HG03066 (cell line): ENCODE measurements around the gene HORMAD2.

Source experiments
- ATAC-seq: cut with Tn5 transposase; IDR thresholded peaks from one replicate; pipeline ENCODE4 v1.9.1; 2021; ENCODE audit warnings: low read depth; ENCODE audit not compliant: unreplicated experiment

The HORMAD2 gene

GRCh38 chr22:30159561-30160353 is 79.5 kb downstream of the HORMAD2 start:
- no peak for ATAC-seq

DNA sequence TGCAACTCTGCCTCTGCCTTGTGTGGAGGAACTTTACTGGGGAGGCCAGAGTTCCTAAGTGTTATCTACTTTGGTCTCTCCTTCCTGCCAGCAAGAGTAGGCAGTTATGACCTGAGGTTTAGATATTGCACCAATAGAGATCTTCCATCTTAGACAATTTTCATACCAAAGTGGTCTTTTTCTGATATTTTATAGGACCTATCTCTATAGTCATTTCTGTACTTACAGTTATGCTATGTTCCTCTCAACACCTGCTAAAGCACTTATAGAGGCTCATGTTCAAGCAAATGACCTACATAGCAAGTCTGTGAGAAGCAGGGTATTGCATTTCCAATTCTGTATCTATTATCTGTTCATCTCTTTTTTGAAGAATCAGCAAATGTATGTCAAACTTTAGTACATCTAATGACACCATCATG is 80.8 kb downstream of the HORMAD2 start:
- ATAC-seq: no peak

DNA sequence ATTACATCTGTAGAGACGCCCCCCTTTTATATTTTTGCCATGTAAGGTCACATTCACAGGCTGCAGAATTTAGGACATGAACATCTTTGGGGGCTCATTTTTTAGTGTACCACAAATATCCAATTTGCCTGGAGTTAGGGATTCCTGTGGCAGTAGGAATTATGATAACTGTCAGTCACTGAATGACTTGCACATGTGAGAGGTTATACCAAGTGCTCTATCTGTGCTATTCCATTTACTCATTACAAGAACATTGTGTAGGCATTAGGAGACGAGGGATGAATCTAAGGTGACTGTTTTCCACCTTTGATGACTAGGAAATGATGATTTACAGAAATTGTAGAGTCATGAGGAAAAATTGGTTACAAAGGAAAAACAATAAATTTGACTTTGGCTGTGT is 87.0 kb downstream of the HORMAD2 start:
- no peak for ATAC-seq

GRCh38 chr22:30167734-30168133 is 87.5 kb downstream of the HORMAD2 start:
- no peak for ATAC-seq

DNA sequence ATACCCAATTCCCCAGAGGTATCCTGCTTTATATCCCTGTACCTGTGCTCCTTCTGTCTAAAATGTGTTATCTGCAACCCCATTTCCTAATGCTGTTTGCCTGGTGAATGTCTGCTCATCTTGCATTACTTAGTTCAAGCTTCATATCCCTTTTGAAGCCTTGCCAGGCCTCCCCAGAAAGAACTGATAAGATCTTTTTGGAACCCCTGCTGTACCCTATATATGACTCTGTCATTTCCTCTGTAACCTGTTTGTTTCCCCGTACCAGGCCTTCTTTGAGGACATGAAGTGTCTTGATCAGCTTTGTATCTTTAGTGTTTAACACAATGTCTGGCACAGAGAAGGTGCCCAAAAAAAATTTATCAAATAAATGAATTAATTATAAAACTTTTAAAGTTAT is 88.7 kb downstream of the HORMAD2 start:
- no peak for ATAC-seq

DNA sequence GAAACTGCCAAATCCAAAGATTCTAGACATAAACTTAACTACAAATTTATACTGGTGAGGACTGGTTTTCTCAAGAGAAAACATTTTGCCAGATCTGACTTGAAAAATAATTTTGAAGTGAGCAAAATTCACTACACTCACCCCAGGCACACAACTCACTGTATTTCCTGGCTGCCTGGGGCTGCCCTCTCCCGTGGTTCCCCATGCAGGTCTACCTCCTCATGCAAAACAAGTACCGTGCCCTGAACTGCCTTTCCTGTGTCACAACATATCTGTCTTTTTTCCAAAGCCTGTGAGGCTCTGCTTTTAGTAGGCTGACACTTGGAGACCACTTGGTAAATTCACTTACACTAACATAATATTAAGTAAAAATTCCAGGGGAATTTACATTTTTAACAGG is 89.9 kb downstream of the HORMAD2 start:
- ATAC-seq: no peak

- no peak for ATAC-seq
These were observed 90.7 kb downstream of the HORMAD2 start for GRCh38 chr22:30171008-30171407.

- ATAC-seq: no peak
These were observed 95.5 kb downstream of the HORMAD2 start for GRCh38 chr22:30175690-30176288.

DNA sequence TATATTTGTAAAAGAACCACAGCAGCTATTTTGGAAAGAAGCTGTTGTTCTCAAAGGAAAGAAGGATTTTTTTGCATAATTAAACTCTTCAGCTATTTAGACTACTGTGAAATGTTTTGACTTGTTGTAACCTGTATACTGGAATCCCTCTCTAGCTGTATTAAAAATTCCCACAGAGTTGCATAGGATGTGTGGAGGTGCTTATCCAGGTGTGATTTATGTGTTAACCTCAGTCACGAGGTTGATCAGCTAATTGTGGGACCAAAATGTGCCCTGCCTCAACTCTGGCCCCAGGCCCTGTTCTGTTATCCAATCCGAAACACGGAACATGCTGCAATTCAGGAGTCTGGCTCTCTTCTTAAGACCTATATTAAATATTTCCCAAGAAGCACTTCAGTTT is 96.2 kb downstream of the HORMAD2 start:
- no peak for ATAC-seq

DNA sequence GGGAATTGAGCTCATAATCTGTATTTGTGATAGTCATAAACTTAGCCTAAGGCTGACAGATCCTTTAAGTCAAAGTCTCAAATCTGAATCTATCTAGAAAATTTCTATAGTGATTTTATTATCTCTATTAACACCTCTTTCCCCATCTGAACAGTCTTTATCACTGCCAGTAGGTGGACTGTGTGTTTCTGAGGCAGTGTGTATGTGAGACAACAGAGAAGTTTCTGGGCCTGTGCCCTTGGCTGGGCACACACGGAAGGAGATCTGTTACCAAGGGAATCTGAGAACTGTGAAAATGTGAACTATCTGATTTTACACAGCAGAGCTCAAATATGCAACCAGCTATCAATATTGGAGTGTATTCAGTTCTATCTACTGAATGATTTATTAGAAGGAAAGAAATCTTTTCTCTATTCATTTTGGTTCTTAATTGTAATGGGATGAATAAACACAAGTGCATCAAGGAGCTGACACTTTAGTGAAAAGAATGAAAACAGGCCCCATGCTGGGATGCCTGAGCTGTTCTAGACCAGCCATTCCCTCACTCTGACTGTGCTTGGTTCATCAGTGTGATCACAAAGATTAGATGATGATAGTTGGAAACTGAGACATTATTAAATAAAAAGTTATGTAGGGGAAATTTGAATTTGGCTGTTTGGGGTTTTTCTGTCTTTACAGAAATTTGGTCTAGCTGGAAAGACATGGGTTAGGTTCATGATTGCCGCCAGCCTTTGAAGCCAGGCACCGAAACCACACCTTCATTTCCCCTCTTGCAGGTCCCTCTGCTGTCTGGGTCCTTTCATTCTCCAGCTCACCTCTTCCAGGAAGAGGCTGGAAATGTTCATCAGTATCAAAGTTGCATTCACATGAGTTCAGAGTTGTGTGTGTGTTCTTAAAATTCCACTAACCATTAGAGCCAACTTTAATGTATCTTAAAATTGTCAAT is 98.2 kb downstream of the HORMAD2 start:
- no peak for ATAC-seq

DNA sequence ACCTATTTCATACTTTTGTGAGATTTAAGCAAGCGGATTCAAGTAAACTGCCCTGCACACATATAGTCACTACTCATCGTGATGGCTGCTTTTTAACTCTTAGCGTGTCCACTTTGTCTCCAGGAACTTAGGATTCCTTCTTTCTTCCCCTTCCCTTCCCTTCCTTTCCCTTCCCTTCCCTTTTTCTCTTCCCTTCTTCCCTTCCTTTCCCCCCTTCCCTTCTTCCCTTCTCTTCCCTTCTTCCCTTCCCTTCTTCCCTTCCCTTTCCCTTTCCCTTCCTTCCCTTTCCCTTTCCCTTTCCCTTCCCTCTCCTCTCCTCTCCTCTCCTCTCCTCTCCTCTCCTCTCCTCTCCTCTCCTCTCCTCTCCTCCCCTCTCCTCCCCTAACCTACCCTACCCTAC is 100.4 kb downstream of the HORMAD2 start:
- ATAC-seq: no peak

- ATAC-seq: no peak
These were observed 101.4 kb downstream of the HORMAD2 start for GRCh38 chr22:30181459-30182349.

- no peak for ATAC-seq
These were observed 102.1 kb downstream of the HORMAD2 start for GRCh38 chr22:30182350-30182745.

DNA sequence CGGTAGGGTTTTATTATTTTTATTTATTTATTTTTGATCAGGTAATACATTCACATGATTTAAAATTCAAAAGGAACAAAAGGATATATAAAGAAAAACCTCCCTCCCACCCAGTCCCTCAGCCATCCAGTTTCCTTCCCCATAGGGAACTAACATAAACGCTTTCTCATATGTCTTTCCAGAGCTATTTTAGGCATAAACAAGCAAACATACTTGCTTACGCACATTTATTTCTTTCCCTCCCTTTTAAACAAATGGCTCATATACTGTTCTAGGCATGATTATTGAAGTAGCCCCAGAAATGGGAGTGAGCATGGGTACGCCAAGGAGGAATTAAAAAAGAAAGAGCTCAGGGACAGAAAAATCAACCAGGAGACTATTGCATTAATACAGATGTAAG is 102.6 kb downstream of the HORMAD2 start:
- ATAC-seq: no peak

DNA sequence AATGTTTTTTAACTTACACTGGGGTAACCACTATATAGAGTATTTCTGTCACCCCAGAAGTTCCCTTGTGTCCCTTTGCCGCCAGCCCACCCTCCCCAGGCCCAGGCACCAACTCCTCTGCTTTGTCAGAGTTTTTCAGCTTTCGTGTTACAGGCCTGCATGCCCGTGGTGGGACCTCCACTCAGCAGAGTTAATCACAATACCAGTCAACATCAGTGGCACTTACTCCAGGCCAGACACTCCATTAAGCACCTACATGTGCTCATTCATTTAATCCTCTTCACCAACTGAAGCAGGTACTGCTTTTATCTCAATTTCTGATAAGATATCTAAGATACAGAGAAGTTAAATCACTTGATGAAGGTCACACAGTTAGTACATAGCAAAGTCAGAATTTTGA is 103.0 kb downstream of the HORMAD2 start:
- no peak for ATAC-seq

DNA sequence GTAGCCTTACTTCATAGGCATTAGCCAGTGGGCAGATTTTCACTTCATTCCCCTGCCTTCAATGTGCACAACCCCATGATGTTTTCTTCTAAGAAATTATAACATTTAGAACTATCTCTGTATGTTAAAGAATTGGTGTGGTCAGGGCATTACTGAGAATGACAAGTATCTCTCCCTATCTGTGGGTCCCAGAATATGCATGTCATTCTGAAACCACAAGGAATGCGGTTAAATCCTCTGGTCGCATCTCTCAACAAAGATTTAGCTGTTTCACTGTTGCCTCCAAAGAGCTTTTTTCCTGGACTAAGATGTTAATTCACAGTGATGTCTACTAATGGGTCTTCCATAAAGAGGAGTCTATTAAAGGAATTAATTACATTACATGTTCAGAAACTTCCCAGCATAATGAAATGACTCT is 103.6 kb downstream of the HORMAD2 start:
- no peak for ATAC-seq

DNA sequence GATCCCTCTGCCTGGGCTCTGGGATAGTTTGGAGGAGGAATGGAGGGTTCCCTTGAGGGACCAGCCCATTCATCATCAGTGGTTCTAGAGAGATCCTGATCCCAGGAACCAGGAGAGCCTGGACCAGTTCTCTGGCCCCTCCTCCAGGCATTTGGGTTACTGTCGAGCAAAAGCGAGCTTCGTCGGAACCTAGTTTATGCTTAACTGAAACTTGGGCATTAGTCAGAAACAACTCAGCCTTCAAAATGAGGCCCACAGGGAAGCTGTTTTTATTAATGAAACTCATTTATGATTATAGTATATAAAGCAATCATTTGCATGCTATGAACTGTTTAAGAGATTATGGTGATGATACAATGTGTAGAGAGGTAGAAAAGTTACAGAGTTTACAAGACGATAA is 104.9 kb downstream of the HORMAD2 start:
- ATAC-seq: no peak

DNA sequence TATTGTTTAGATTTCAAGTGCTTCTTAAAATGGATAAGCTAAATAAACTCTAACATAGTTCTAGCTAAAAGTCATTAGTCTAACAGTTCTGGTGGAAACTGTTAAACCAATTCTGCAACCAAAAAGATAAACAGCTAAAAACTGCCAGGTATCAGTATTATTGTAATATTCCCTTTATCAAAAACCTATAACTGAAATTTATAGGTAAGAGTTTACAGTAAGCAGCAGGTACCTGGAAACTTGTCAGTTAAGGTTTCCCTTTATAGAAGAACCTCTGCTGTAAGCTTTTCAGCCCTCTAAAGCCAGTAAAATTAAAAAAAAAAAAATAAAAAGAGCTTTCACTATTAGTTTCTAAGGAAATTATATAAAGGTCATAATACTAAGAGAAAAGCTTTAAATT is 105.3 kb downstream of the HORMAD2 start:
- no peak for ATAC-seq

GRCh38 chr22:30186041-30186440 is 105.8 kb downstream of the HORMAD2 start:
- no peak for ATAC-seq

DNA sequence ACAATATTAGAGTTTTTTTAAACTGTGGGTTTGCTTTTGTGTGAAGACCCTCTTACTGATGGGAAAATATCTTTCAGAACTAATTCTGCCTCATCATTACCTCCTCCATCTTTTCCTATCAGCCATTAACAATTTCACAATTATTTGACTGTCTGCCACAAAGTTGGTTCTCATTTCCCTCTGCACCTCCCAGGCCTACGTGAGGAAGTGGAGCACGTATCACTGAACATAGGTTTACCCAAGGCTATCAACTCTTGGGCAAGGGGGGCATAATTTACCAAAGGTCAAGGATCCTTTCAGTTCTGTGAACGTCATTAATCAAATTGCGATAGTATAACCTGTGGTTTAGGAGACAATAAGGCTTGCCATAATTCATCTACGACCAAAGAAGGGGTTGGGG is 106.2 kb downstream of the HORMAD2 start:
- ATAC-seq: no peak
